Ovary (tissue), 9 donors: Measurements from ENCODE around the gene CSTPP1. TPM values are rescaled to one million over a fixed set of nuclear protein-coding genes. Genes with fewer than 3 reads are reported as not detected.
"Not testable (repeated sequence)": the region's sequence is repeated elsewhere in the genome, so short reads cannot be mapped to it uniquely, and the experiment has no call there.

Experiments
- DNase-seq, 5 donors: peaks; one replicate each; pipeline ENCODE4 v3.0.0-alpha.2; 2019 to 2020
- H3K27ac ChIP-seq, 2 donors: fragments of 200-600 bp; one replicate each; pipeline versions ENCODE4 v1.5.1 to v1.8.0; 2019 to 2022
- H3K27me3 ChIP-seq: fragments of 200-600 bp; one replicate; pipeline ENCODE4 v1.8.0; 2022
- H3K36me3 ChIP-seq: fragments of 200-600 bp; sonication (generic); one replicate; pipeline ENCODE4 v1.5.1; 2019
- H3K4me1 ChIP-seq: one replicate; pipeline ENCODE4 v1.8.1; 2013; ENCODE audit warnings: mild to moderate bottlenecking, moderate library complexity; ENCODE audit not compliant: insufficient read depth
- H3K4me3 ChIP-seq: fragments of 200-600 bp; sonication (generic); one replicate; pipeline ENCODE4 v1.5.1; 2017
- H3K9me3 ChIP-seq, 2 donors: fragments of 200-600 bp in 1 of 2; sonication (generic) in 1 of 2; one replicate each; pipeline versions ENCODE4 v1.5.1 to v1.8.1; 2013 to 2019; ENCODE audit warnings: mild to moderate bottlenecking in 1 of 2, moderate library complexity in 1 of 2
- EP300 ChIP-seq: sonication (generic); formaldehyde crosslinking; IDR thresholded peaks from one replicate; pipeline ENCODE4 v1.6.1; 2017; ENCODE audit warnings: antibody characterized with exemption
- POLR2A ChIP-seq: fragments of 450-650 bp; IDR thresholded peaks from one replicate; pipeline ENCODE4 v1.6.1; 2017; ENCODE audit warnings: antibody characterized with exemption, mild to moderate bottlenecking, moderate library complexity
- WGBS, 3 donors: extraction: QIAGEN DNeasy Blood & Tissue Kit in 1 of 3; methylation state at CpG; one replicate each; pipeline versions ENCODE4 v1.1.5 to v1.1.7; 2013 to 2017; 5-methylcytosine and 5-hydroxymethylcytosine counted together
- intact Hi-C, 4 donors: fragments of 100-400 bp; cut with DNase I; formaldehyde crosslinking; loops; one replicate each; pipeline versions ENCODE4 v1.11.0 to v1.15.1; 2022 to 2023
- polyA plus RNA-seq, 2 donors: library from polyadenylated mRNA; stranded (reverse); fragments of 200-250 nt in 1 of 2; fragments of 350-450 nt in 1 of 2; fragmentation: Illumina TruSeq in 1 of 2; extraction: RNeasy Lipid Tissue Mini Kit (QIAGEN cat#74804) in 1 of 2; gene quantifications; one replicate each; pipeline ENCODE4 v1.2.3, GENCODE V29; 2013 to 2014
- total RNA-seq, 7 donors: library from RNA; depleted of rRNA in 2 of 7; stranded (reverse); fragments of >200 nt in 2 of 7; fragmentation: NEBNext Ultra II Directional in 3 of 7; extraction: Animal tissue kit (Norgen Biotek cat#: 25700) in 3 of 7; gene quantifications; one replicate each; pipeline versions ENCODE4 v1.1.0 to v1.2.4, GENCODE V29; 2016 to 2023
- TF ChIP-seq, protein P1 (sequence below), 3 donors: fragments of 450-650 bp in 2 of 3; fragments of 200-600 bp in 1 of 3; IDR thresholded peaks; one replicate each; pipeline versions ENCODE4 v1.5.1 to v1.8.0; 2016 to 2022; ENCODE audit warnings: antibody characterized with exemption in 3 of 3, mild to moderate bottlenecking in 1 of 3
- donor health status: DM: no; HTN: no; CAD: no; lungs with moderate emphysema.
- donor health status: DM: no; HTN: no; CAD: no.
- donor health status: Bipolar disorder and iron deficiency.
- donor health status: DM: yes; HTN: yes; CAD: no.
- donor health status: DM: no; HTN: no; CAD: no.
- donor health status: DM: yes; HTN: yes; CAD: no.

Gene CSTPP1
- total and polyA plus RNA-seq, 9 donors: 20.3 to 42.6 (median 25.6) TPM

DNA sequence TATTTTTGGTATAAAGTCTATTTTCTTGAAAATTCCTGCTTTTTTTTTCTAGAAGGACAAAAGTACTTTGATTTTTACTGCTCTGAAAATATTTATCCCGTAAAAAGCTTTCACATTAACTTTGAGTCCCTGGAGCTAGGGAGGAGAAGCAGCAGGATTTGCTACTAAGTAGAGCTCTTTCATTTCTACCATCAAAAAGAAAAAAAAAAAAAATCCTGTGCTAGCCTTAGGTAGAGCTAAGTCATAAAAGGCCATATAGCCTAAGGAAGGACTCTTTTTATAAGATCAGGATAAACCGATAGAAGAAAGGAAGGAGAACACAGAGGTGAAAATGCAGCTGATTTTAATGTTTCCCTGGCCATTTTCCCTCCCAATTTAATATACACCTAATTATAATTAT, 48.0 kb downstream of the CSTPP1 start:
- Histone ChIP-seq H3K36me3 (no peaks in the 10 kb centered on the region), H3K27me3 (no peaks in the 10 kb centered on the region), H3K4me1 (no peaks in the 10 kb centered on the region), H3K4me3 (no peak overlapping the region), H3K27ac (no peak overlapping the region), H3K9me3 (no peaks in the 10 kb centered on the region)
- WGBS, 3 donors: 47 to 61% (median 57%) methylated on average over 2 of the region's 2 CpGs
- no peak for TF ChIP-seq POLR2A
- TF ChIP-seq EP300: no peak
- TF ChIP-seq, protein P1, sequence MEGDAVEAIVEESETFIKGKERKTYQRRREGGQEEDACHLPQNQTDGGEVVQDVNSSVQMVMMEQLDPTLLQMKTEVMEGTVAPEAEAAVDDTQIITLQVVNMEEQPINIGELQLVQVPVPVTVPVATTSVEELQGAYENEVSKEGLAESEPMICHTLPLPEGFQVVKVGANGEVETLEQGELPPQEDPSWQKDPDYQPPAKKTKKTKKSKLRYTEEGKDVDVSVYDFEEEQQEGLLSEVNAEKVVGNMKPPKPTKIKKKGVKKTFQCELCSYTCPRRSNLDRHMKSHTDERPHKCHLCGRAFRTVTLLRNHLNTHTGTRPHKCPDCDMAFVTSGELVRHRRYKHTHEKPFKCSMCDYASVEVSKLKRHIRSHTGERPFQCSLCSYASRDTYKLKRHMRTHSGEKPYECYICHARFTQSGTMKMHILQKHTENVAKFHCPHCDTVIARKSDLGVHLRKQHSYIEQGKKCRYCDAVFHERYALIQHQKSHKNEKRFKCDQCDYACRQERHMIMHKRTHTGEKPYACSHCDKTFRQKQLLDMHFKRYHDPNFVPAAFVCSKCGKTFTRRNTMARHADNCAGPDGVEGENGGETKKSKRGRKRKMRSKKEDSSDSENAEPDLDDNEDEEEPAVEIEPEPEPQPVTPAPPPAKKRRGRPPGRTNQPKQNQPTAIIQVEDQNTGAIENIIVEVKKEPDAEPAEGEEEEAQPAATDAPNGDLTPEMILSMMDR (IDR thresholded peaks at IDR 0.05): no peak
- intact Hi-C loops: no loop called here
- no peak for DNase-seq

- WGBS, 3 donors: 73 to 83% (median 78%) methylated on average over 4 of the region's 4 CpGs
- no peaks in the 10 kb centered on the region for H3K36me3 ChIP-seq
- no peaks in the 10 kb centered on the region for H3K27me3 ChIP-seq
- no peaks in the 10 kb centered on the region for H3K4me1 ChIP-seq
- intact Hi-C loops: no loop called here
- TF ChIP-seq, protein P1 (IDR thresholded peaks at IDR 0.05): no peak
- no peak for TF ChIP-seq EP300
- no peak for TF ChIP-seq POLR2A
- DNase-seq: no peak
- H3K27ac ChIP-seq: no peak overlapping the region
- no peaks in the 10 kb centered on the region for H3K9me3 ChIP-seq
- H3K4me3 ChIP-seq: no peak overlapping the region
Measured at GRCh38 chr11:46984987-46985386, 48.4 kb downstream of the CSTPP1 start.

DNA sequence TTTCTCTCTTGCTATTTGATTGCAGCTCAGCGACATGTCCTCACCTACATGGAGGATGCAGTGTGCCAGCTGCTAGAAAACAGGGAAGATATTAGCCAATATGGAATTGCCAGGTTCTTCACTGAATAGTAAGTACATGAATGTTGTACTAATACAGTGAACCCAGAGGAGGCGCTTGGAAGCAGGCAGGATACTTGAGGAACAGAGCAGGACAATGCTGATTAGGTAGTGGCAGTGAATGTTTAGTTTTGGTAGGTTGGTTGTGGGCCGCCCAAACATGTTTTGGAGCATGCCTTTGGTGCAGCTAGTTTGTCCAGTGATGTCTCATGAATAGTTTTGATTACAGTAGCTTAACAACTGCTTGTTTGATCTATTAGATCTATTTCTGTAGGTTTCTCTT, 50.6 kb downstream of the CSTPP1 start:
- intact Hi-C loops: no loop called here
- TF ChIP-seq EP300 (no peak), POLR2A (no peak)
- TF ChIP-seq, protein P1 (IDR thresholded peaks at IDR 0.05): no peak
- 92 to 98% (median 97%) methylated on average over 3 of the region's 3 CpGs for WGBS, 3 donors

DNA sequence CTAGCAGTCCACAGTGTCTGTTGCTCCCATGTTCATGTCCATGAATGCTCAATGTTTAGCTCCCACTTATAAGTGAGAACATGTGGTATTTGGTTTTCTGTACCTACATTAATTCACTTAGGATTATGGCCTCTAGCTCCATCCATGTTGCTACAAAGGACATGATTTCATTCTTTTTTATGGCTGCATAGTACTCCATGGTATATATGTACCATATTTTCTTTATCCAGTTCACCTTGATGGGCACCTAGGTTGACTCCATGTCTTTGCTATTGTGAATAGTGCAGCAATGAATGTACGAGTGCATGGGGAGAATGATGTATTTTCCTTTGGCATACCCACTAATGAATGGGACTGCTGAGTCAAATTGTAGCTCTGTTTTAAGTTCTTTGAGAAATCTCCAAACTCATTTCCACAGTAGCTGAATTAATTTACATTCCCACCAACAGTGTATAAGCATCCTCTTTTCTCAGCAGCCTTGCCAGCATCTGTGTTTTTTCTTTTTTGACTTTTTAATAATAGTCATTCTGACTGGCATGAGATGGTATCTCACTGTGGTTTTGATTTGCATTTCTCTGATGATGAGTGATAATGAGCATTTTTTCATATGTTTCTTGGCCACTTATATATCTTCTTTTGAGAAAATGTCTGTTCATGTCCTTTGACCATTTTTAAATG, 53.4 kb downstream of the CSTPP1 start:
- H3K4me3 ChIP-seq, intact Hi-C loops, H3K27ac ChIP-seq, H3K36me3 ChIP-seq, H3K9me3 ChIP-seq, DNase-seq, H3K27me3 ChIP-seq, H3K4me1 ChIP-seq: not testable (repeated sequence)
- WGBS, 3 donors: 91 to 100% (median 96%) methylated on average over 1 of the region's 1 CpG

More for the DNA sequence above, 50.6 kb downstream of the CSTPP1 start:
- DNase-seq: no peak
- Histone ChIP-seq H3K9me3 (no peaks in the 10 kb centered on the region), H3K4me3 (no peak overlapping the region), H3K36me3 (no peaks in the 10 kb centered on the region), H3K27me3 (no peaks in the 10 kb centered on the region), H3K27ac (no peak overlapping the region), H3K4me1 (no peaks in the 10 kb centered on the region)

GRCh38 chr11:46991391-46991790, 54.8 kb downstream of the CSTPP1 start:
- DNase-seq: no peak
- no peaks in the 10 kb centered on the region for H3K36me3 ChIP-seq
- H3K4me3 ChIP-seq: no peak overlapping the region
- H3K27ac ChIP-seq: no peak overlapping the region
- TF ChIP-seq EP300 (no peak), POLR2A (no peak)
- TF ChIP-seq, protein P1 (IDR thresholded peaks at IDR 0.05): no peak
- no peaks in the 10 kb centered on the region for H3K27me3 ChIP-seq
- intact Hi-C loops: no loop called here
- no peaks in the 10 kb centered on the region for H3K9me3 ChIP-seq
- no peaks in the 10 kb centered on the region for H3K4me1 ChIP-seq
- 92 to 98% (median 97%) methylated on average over 2 of the region's 2 CpGs for WGBS, 3 donors

DNA sequence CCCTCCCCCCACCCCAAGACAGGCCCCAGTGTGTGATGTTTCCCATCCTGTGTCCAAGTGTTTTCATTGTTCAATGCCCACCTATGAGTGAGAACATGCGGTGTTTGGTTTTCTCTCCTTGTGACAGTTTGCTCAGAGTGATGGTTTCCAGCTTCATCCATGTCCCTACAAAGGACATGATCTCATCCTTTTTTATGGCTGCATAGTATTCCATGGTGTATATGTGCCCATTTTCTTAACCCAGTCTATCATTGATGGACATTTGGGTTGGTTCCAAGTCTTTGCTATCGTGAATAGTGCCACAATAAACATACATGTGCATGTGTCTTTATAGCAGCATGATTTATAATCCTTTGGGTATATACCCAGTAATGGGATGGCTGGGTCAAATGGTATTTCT, 55.8 kb downstream of the CSTPP1 start:
- 92 to 100% (median 97%) methylated on average over 2 of the region's 2 CpGs for WGBS, 3 donors
- H3K27me3 ChIP-seq, intact Hi-C loops, H3K27ac ChIP-seq, H3K4me3 ChIP-seq, DNase-seq, H3K9me3 ChIP-seq, H3K36me3 ChIP-seq, H3K4me1 ChIP-seq: not testable (repeated sequence)

- DNase-seq, H3K27me3 ChIP-seq, H3K27ac ChIP-seq, intact Hi-C loops, H3K36me3 ChIP-seq, H3K4me3 ChIP-seq, H3K4me1 ChIP-seq, H3K9me3 ChIP-seq: not testable (repeated sequence)
- WGBS, 3 donors: 94 to 95% (median 95%) methylated on average over 14 of the region's 14 CpGs
Measured at GRCh38 chr11:46997796-46998195, 61.2 kb downstream of the CSTPP1 start.
